ENCODE measurements around the gene CNIH1.

- TF ChIP-seq POLR2A (IDR thresholded peaks at IDR 0.05) (no peak), CTCF (IDR thresholded peaks at IDR 0.05) (no peak), EP300 (IDR thresholded peaks at IDR 0.05) (no peak)
These were observed 6.1 kb upstream of the CNIH1 start for GRCh38 chr14:54447231-54447692.

Data from ovary (tissue), 3 donors.